ENCODE data around the gene BHLHA9.

The BHLHA9 gene

DNA sequence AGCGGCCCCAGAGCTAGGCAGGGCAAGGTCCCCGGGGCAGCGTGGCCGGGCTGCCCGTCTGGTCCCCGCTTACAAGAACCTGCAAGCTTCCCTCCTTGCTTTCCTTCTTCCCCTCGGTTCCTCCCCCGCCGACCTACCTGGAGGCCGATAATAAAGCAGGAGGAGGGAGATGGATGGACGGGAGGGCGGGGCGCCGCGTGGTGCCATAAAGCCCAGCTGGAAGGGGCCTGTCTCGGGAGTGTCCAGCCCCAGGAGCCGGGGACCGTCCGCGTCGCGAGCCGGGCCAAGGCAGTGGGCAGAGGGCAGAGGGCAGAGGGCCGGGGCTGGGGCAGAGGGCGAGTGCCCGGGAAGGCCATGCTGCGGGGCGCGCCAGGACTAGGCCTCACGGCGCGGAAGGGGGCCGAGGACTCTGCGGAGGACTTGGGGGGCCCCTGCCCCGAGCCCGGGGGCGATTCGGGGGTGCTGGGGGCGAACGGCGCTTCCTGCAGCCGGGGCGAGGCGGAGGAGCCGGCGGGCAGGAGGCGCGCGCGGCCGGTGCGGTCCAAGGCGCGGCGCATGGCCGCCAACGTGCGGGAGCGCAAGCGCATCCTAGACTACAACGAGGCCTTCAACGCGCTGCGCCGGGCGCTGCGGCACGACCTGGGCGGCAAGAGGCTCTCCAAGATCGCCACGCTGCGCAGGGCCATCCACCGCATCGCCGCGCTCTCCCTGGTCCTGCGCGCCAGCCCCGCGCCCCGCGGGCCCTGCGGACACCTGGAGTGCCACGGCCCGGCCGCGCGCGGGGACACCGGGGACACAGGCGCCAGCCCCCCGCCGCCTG is at the start of gene BHLHA9:
TSS of gene BHLHA9 (plus strand) at position 235 of the 820 bp plus-strand sequence. CDS start at position 355, 120 bp downstream.
- DNase-seq (ENCODE audit: low read depth): no peak
- no peak within 1 kb of the TSS for H3K4me3 ChIP-seq (ENCODE audit: low read depth, low read length)
- TF ChIP-seq, protein P1, sequence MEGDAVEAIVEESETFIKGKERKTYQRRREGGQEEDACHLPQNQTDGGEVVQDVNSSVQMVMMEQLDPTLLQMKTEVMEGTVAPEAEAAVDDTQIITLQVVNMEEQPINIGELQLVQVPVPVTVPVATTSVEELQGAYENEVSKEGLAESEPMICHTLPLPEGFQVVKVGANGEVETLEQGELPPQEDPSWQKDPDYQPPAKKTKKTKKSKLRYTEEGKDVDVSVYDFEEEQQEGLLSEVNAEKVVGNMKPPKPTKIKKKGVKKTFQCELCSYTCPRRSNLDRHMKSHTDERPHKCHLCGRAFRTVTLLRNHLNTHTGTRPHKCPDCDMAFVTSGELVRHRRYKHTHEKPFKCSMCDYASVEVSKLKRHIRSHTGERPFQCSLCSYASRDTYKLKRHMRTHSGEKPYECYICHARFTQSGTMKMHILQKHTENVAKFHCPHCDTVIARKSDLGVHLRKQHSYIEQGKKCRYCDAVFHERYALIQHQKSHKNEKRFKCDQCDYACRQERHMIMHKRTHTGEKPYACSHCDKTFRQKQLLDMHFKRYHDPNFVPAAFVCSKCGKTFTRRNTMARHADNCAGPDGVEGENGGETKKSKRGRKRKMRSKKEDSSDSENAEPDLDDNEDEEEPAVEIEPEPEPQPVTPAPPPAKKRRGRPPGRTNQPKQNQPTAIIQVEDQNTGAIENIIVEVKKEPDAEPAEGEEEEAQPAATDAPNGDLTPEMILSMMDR (conservative IDR thresholded peaks at IDR 0.05; ENCODE audit: low read depth, low read length): no peak

DNA sequence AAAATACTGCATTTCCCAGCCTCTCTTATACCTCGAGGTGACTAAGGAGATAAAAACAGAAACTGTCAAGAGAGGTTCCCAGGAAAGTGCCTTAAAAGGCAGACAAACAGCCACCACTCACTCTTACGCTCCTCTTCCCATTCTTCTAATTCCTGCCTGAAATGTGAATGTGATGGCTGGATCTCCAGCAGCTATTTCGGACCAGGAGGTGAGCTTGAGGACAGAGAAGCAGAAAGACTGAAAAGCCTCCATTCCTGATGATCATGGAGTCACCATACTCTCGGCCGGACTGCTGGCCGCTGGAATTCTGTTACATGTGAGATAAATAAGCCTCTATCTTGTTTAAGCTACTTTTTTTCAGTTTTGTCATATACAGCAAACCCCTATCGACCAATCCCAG is 49.0 kb upstream of the BHLHA9 start:
- no peak for DNase-seq (ENCODE audit: low read depth)

DNA sequence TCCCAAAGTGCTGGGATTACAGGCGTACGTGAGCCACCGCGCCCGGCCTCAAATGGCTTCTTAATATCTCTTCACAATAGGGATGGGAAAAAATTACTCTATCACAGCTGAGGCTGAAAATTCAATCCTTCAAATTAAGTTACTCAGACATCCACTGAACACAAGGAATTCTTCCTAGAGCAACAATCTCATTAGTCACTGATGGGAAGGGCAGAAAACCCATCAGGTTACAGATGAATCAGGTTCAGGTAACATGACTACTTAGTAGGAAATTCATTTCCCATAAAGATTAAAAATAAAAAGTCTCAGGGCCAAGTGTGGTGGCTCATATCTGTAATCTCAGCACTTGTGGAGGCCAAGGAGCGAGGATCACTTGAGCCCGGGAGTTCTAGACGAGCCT is 47.9 kb upstream of the BHLHA9 start:
- no peak for DNase-seq (ENCODE audit: low read depth)
- no peak overlapping the region for H3K4me3 ChIP-seq (ENCODE audit: low read depth, low read length)
- TF ChIP-seq, protein P1 (conservative IDR thresholded peaks at IDR 0.05; ENCODE audit: low read depth, low read length): no peak

More for the DNA sequence above, 49.0 kb upstream of the BHLHA9 start:
- H3K4me3 ChIP-seq (ENCODE audit: low read depth, low read length): no peak overlapping the region
- TF ChIP-seq, protein P1 (conservative IDR thresholded peaks at IDR 0.05; ENCODE audit: low read depth, low read length): no peak

DNA sequence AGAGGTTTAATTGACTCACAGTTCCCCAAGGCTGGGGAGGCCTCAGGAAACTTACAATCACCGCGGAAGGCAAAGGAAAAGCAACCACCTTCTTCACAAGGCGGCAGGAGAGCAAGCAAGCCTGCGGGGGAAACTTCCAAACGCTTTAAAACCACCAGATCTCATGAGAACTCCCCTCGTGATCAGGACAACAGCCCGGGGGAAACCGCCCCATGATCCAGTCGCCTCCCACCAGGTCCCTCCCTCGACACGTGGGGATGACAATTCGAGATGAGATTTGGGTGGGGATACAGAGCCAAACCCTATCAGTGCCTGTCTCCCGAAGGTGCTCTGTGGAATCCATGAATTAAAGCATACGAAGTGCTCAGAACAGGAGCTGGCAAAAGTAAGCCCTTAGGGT is 46.6 kb upstream of the BHLHA9 start:
- H3K4me3 ChIP-seq (ENCODE audit: low read depth, low read length): no peak overlapping the region
- DNase-seq (ENCODE audit: low read depth): no peak
- TF ChIP-seq, protein P1 (conservative IDR thresholded peaks at IDR 0.05; ENCODE audit: low read depth, low read length): no peak

DNA sequence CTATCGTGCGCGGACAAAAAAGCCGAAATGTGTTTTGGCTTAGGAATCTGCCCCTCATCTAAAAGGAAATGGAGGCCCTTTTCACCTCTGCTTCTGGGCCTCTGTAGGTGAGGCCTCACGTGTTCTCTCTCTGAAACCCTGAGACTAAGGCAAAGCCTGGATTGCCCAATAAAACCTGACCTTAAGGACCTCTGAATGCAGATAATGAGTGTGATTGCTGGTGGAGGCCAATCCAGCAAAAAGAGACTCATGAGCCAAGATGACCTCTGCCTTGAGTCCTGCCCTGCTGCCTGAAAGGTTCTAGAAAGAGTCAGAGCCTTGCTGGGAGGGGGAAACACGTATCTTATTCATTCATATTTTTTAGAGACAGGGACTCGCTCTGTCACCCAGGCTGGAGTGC is 45.9 kb upstream of the BHLHA9 start:
- DNase-seq (ENCODE audit: low read depth): no peak
- TF ChIP-seq, protein P1 (conservative IDR thresholded peaks at IDR 0.05; ENCODE audit: low read depth, low read length): no peak

DNA sequence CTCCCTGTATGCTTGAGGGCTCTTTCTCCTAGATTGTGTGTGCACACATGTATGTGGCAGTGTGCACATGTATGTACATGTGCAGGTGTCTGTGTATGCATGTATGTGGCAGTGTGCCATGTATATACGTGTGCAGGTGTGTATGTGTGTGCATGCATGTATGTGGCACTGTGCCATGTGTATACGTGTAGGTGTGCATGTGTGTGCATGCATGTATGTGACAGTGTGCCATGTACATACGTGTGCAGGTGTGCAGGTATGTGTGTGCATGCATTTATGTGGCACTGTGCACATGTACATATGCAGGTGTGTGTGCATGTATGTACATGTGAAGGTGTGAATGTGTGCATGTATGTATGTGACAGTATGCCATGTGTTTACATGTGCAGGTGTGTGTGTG is 43.9 kb upstream of the BHLHA9 start:
- TF ChIP-seq, protein P1 (conservative IDR thresholded peaks at IDR 0.05; ENCODE audit: low read depth, low read length): no peak
- H3K4me3 ChIP-seq (ENCODE audit: low read depth, low read length): no peak overlapping the region
- DNase-seq (ENCODE audit: low read depth): no peak

More for the DNA sequence above, 45.9 kb upstream of the BHLHA9 start:
- no peak overlapping the region for H3K4me3 ChIP-seq (ENCODE audit: low read depth, low read length)

DNA sequence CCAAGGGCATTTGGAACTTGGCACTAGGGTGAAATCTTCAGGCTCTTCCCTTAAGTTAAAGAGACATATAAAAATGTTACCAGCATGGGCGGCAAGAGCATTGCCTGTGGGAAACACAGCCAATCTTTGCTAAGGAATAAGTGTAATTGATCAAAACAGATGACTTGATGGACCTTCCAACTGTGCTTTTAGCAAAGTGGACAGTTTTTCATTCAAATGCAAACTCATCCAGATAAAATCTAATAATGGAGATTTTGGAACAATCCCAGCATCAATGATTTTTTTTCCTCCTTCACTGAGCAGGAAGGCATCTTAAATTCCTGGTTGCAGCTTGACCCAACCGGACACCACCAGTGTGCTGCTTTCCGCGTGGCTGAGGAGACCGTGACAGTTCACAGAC is 42.9 kb upstream of the BHLHA9 start:
- DNase-seq (ENCODE audit: low read depth): no peak
- TF ChIP-seq, protein P1 (conservative IDR thresholded peaks at IDR 0.05; ENCODE audit: low read depth, low read length): no peak
- H3K4me3 ChIP-seq (ENCODE audit: low read depth, low read length): no peak overlapping the region

Data from choroid plexus epithelial cell (primary cell).